Measurements from ENCODE around the gene NUPR1. TPM values are rescaled to one million over a fixed set of nuclear protein-coding genes. Genes with fewer than 3 reads are reported as not detected.

The NUPR1 gene
- polyA plus RNA-seq, 1 of the 3 experiments (the other 2 are of a cell fraction), result 0.61 TPM

DNA sequence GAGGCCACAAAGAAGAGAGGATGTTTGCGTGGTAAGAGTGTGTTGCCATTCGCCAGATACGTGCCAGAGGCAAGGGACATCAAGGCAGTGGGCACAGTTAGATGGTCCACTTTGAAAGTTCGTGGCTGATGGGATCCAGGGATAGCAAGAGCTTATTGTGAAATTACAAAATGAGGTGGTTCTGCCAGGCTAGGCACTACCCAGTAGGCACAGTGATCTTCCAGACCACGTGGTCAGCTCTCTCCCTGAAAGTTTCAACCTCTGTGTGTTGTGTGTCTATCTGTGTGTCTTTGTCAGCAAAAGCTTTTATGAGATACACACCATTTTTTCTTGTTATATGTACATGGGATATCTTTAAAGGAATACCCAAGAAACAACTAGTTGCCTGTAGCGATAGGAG lies 24.4 kb upstream of the NUPR1 start:
- H3K27ac ChIP-seq (ENCODE audit: low read depth in 2 of 2, low read length in 1 of 2), result no peak overlapping the region
- TF ChIP-seq, protein P1, sequence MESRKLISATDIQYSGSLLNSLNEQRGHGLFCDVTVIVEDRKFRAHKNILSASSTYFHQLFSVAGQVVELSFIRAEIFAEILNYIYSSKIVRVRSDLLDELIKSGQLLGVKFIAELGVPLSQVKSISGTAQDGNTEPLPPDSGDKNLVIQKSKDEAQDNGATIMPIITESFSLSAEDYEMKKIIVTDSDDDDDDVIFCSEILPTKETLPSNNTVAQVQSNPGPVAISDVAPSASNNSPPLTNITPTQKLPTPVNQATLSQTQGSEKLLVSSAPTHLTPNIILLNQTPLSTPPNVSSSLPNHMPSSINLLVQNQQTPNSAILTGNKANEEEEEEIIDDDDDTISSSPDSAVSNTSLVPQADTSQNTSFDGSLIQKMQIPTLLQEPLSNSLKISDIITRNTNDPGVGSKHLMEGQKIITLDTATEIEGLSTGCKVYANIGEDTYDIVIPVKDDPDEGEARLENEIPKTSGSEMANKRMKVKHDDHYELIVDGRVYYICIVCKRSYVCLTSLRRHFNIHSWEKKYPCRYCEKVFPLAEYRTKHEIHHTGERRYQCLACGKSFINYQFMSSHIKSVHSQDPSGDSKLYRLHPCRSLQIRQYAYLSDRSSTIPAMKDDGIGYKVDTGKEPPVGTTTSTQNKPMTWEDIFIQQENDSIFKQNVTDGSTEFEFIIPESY (IDR thresholded peaks at IDR 0.05; ENCODE audit: borderline replicate concordance, low read depth), result no peak
- TF ChIP-seq RAD21 (IDR thresholded peaks at IDR 0.05; ENCODE audit: low read length) (no peak), TEAD4 (IDR thresholded peaks at IDR 0.05; ENCODE audit: borderline replicate concordance, insufficient read depth) (no peak), MEF2A (IDR thresholded peaks at IDR 0.05; ENCODE audit: borderline replicate concordance, low read depth) (no peak), NRF1 (IDR thresholded peaks at IDR 0.05; ENCODE audit: low read depth, low read length) (no peak), RCOR1 (IDR thresholded peaks at IDR 0.05; ENCODE audit: low read length) (no peak), EZH2phosphoT487 (IDR thresholded peaks at IDR 0.05; ENCODE audit: borderline replicate concordance, low read depth) (no peak), SIN3A (IDR thresholded peaks at IDR 0.05; ENCODE audit: borderline replicate concordance, low read depth, low read length) (no peak), FOXJ3 (CRISPR knock-in tag; IDR thresholded peaks at IDR 0.05) (no peak)
- TF ChIP-seq, protein P2, sequence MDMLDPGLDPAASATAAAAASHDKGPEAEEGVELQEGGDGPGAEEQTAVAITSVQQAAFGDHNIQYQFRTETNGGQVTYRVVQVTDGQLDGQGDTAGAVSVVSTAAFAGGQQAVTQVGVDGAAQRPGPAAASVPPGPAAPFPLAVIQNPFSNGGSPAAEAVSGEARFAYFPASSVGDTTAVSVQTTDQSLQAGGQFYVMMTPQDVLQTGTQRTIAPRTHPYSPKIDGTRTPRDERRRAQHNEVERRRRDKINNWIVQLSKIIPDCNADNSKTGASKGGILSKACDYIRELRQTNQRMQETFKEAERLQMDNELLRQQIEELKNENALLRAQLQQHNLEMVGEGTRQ (IDR thresholded peaks at IDR 0.05; ENCODE audit: borderline replicate concordance, low read depth, low read length), result no peak
- TF ChIP-seq, protein P3, sequence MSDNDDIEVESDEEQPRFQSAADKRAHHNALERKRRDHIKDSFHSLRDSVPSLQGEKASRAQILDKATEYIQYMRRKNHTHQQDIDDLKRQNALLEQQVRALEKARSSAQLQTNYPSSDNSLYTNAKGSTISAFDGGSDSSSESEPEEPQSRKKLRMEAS (IDR thresholded peaks at IDR 0.05; ENCODE audit: low read depth), result no peak
- POLR2A ChIA-PET, result no interaction called here
- 89% methylated on average over 6 of the region's 6 CpGs for WGBS (ENCODE audit: low lambda C conversion rate)
- H3K27me3 ChIP-seq (ENCODE audit: insufficient read depth), result no peaks in the 10 kb centered on the region
- peaks cover 0 to 11% of the 10 kb centered on the region in 2 experiments for H3K36me3 ChIP-seq (replicated peaks in 1 of 2; ENCODE audit: control insufficient read depth in 1 of 2, insufficient read depth in 2 of 2, low read length in 1 of 2)
- no peaks in the 10 kb centered on the region for H3K9me2 ChIP-seq
- no peak overlapping the region for H3K4me3 ChIP-seq (ENCODE audit: low read depth in 2 of 2, low read length in 1 of 2)
- no peak overlapping the region for H2AFZ ChIP-seq (ENCODE audit: low read depth)
- H3K4me2 ChIP-seq, result no peak overlapping the region
- H4K20me1 ChIP-seq (ENCODE audit: insufficient read depth), result no peaks in the 10 kb centered on the region
- H3K4me1 ChIP-seq (ENCODE audit: control insufficient read depth in 1 of 2, insufficient read depth in 2 of 2, low read depth in 1 of 2, low read length in 1 of 2), result peaks cover 0 to 3% of the 10 kb centered on the region in 2 experiments; a peak in 1 of 4 replicates
- no peak for DNase-seq
- CTCF ChIA-PET, result interaction anchor here (0.7 to 1.0 kb wide), 2 partner anchors 12 to 17 kb away, joined by 3 read pairs; no protein-coding TSS in a partner anchor
- no peak overlapping the region for H3K9ac ChIP-seq
- no peaks in the 10 kb centered on the region for H3F3A ChIP-seq (replicated peaks; ENCODE audit: insufficient read depth)
- H3K9me3 ChIP-seq, result no peaks in the 10 kb centered on the region
- H3K79me2 ChIP-seq (ENCODE audit: insufficient read depth), result 0 out of 2 replicates have a peak, but pooled peaks cover 11% of the 10 kb centered on the region

DNA sequence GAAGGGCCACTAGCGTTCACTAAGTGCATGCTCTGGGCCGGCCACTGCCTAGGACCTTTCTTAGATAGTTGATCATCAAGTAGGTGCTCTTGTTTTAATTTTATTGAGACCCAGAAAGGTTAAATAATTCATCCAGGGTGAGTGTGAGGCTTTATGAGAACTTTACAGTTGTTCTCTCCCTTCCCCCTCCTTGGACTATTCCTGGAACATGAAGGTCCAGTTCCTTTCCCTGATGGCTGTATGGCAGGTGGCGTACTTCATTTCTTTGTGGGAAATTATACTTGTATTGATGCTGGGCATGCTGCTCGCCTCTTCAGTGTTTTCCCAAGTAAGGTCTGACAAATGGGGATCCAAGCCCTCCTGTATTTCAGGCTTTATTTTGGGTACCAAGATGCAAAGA lies 23.4 kb upstream of the NUPR1 start:
- WGBS (ENCODE audit: low lambda C conversion rate), result 94% methylated on average over 4 of the region's 4 CpGs

More for the DNA sequence above, 23.4 kb upstream of the NUPR1 start:
- Histone ChIP-seq H4K20me1 (ENCODE audit: insufficient read depth) (no peaks in the 10 kb centered on the region), H3K27me3 (ENCODE audit: insufficient read depth) (no peaks in the 10 kb centered on the region), H3K4me2 (no peak overlapping the region), H3K4me1 (ENCODE audit: control insufficient read depth in 1 of 2, insufficient read depth in 2 of 2, low read depth in 1 of 2, low read length in 1 of 2) (peaks cover 0 to 3% of the 10 kb centered on the region in 2 experiments; a peak in 1 of 4 replicates), H3K27ac (ENCODE audit: low read depth in 2 of 2, low read length in 1 of 2) (no peak overlapping the region), H2AFZ (ENCODE audit: low read depth) (no peak overlapping the region), H3K79me2 (ENCODE audit: insufficient read depth) (0 out of 2 replicates have a peak, but pooled peaks cover 2% of the 10 kb centered on the region), H3K9ac (no peak overlapping the region), H3K9me3 (no peaks in the 10 kb centered on the region), H3K9me2 (no peaks in the 10 kb centered on the region), H3K4me3 (ENCODE audit: low read depth in 2 of 2, low read length in 1 of 2) (no peak overlapping the region), H3K36me3 (replicated peaks in 1 of 2; ENCODE audit: control insufficient read depth in 1 of 2, insufficient read depth in 2 of 2, low read length in 1 of 2) (peaks cover 0 to 6% of the 10 kb centered on the region in 2 experiments), H3F3A (replicated peaks; ENCODE audit: insufficient read depth) (no peaks in the 10 kb centered on the region)
- POLR2A ChIA-PET, result no interaction called here
- DNase-seq, result no peak
- no peak for TF ChIP-seq GABPA (IDR thresholded peaks at IDR 0.05; ENCODE audit: low read depth)
- TF ChIP-seq GATA2 (CRISPR knock-in tag; IDR thresholded peaks at IDR 0.05), result no peak
- CTCF ChIA-PET, result no interaction called here

All from SK-N-SH (cell line).